ENCODE data around the gene TBX15.

Gene TBX15

DNA sequence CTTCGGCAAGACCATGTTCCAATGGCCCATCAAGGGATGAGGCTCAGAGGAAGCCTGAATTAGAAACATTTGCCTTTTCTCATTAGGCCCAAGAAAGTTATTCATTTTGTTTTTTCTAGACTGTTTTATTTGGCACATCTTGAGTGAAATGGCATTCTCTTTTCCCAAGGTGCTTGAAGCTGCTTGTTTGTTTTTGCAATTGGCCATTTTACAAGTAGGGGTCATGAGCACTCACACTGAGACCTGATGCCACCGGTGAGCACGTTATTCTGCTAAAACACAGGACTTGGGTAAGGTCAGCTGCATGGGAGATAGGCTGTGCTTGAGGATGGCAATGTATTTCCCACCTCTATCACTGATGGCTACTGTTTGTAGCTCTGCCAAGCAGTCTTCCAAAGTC lies 128.1 kb downstream of the TBX15 start:
- in situ Hi-C loops (cut with HindIII; ENCODE audit: low pct_ligation_motif_present, low sequenced_read_pairs), result no loop called here

DNA sequence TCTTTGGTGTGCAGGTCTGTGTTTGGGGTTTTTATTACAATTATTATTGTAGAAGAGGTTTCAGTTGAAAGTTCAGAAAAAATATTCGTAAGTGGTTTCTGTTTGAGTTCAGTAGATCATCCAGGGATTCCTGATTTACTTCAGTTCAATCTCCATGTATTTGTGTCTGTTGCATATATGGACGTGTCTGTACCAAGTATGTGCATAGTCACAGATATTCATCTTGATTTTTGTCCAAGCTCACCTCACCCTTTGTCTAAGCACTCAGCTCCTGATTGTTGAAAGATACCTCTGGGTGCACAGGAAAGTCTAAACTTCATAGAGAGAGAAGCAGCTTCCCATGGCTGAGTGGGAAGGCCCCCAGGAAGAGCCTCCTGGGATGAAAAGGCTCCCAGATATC lies 141.7 kb downstream of the TBX15 start:
- TF ChIP-seq CTCF (IDR thresholded peaks at IDR 0.05; ENCODE audit: low read depth, low read length, missing control alignments), result no peak
- Histone ChIP-seq H3K27me3 (replicated peaks) (no peaks in the 10 kb centered on the region), H3K27ac (no peak overlapping the region), H3K36me3 (replicated peaks) (no peaks in the 10 kb centered on the region), H3K4me3 (ENCODE audit: low read depth, low read length) (no peak overlapping the region)
- in situ Hi-C loops (cut with HindIII; ENCODE audit: low pct_ligation_motif_present, low sequenced_read_pairs), result no loop called here
- DNase-seq, result no peak

More for the DNA sequence above, 128.1 kb downstream of the TBX15 start:
- DNase-seq, result no peak
- Histone ChIP-seq H3K27ac (no peak overlapping the region), H3K36me3 (replicated peaks) (no peaks in the 10 kb centered on the region), H3K4me3 (ENCODE audit: low read depth, low read length) (no peak overlapping the region), H3K27me3 (replicated peaks) (no peaks in the 10 kb centered on the region)
- TF ChIP-seq CTCF (IDR thresholded peaks at IDR 0.05; ENCODE audit: low read depth, low read length, missing control alignments), result no peak

DNA sequence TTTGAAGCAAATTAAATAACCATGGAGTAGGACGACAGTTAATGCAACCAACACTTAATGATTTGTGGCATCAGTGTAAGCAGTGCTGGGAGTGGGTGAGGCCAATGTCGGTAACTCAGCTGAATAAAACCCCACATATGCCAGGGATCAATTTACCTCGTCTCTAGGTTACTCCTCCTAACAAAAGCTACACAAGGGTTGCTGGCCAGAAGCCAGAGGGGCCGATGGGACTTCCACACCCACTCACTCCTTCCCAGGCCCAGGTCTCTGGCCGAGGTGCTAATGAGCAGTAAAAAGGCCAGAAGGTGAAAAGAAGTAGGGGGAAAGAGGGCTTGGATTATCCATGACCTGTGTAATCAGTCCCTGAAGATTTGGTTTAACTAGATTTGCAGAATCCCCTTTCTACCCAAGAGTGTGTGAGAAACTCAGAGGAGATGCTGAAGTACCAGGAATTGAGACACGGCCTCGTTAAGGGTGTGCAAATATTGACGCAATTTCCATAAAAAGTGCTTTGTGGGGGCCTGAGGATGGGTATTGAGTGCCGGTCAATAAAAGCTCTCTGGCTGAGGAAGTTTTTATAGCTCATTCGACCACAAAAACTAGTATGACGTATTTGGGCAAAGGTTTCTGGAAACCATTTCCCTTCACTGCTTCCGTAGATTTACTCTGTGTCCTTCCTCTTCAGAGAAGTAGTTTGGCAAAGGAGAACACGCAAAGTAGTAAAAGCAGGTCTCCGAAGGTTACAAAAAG lies 145.5 kb downstream of the TBX15 start:
- in situ Hi-C loops (cut with HindIII; ENCODE audit: low pct_ligation_motif_present, low sequenced_read_pairs), result no loop called here
- no peak for DNase-seq
- Histone ChIP-seq H3K27ac (no peak overlapping the region), H3K27me3 (replicated peaks) (no peaks in the 10 kb centered on the region), H3K36me3 (replicated peaks) (no peaks in the 10 kb centered on the region), H3K4me3 (ENCODE audit: low read depth, low read length) (no peak overlapping the region)
- no peak for TF ChIP-seq CTCF (IDR thresholded peaks at IDR 0.05; ENCODE audit: low read depth, low read length, missing control alignments)

DNA sequence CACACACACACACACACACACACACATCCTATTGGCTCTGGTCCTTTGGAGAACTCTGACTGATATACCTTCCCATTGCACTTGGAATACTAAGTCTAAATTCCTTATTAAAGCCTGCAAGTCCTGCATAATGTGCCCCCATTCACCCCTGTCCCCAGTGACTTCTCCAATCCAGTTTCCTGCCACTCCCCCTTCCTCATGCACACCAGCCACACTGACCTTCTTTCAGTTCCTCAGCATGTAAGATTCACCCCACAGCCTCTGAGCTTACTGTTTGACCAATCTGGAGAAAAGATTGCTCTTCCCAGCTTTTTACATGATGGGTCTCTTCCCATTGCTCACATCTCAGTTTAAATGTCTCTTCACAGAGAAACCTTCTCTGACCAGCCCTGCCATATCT lies 146.6 kb downstream of the TBX15 start:
- Histone ChIP-seq H3K27me3 (replicated peaks) (no peaks in the 10 kb centered on the region), H3K4me3 (ENCODE audit: low read depth, low read length) (no peak overlapping the region), H3K27ac (no peak overlapping the region), H3K36me3 (replicated peaks) (no peaks in the 10 kb centered on the region)
- TF ChIP-seq CTCF (IDR thresholded peaks at IDR 0.05; ENCODE audit: low read depth, low read length, missing control alignments), result no peak
- no peak for DNase-seq
- in situ Hi-C loops (cut with HindIII; ENCODE audit: low pct_ligation_motif_present, low sequenced_read_pairs), result no loop called here
